Fibroblast of upper back skin (primary cell): ENCODE results near the gene TCERG1L.

ENCODE experiments used
- DNase-seq: peaks from one replicate; pipeline ENCODE4 v3.0.0-alpha.2; 2013

The TCERG1L gene

DNA sequence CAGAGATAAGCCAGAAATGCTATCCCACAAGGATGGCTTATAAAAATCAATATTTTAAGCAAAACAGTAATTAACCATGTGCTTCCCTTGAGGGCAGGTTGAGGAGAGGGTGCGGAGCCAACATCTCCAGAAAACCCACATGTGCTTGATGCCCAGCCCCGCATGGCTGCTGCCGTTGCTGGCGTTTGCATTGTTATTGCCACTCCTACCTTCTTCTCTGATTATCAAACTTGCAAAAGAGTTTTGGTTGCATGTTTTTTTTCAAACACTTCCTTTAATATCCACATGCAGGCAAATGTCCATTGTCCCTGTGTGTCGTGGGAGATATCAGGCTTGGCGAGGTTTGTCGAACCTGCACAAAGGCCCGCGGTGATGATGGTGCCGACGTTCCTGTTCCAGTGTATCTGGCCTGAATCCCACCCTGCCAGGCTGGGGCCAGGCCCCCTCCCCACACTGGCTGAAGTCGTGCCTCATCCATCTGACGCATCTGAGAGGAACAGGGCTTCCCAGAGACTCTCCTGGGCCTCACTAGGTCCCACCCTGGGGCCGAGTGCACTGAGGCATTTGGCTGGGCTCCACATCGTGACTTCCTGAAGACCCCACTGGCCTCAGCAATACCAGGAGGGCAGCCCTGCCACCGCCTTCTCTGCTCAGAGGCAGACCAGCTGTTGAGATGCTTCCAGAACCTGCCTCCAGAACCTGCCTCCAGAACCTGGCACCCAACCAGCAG is 40.9 kb downstream of the TCERG1L start:
- DNase-seq: no peak

DNA sequence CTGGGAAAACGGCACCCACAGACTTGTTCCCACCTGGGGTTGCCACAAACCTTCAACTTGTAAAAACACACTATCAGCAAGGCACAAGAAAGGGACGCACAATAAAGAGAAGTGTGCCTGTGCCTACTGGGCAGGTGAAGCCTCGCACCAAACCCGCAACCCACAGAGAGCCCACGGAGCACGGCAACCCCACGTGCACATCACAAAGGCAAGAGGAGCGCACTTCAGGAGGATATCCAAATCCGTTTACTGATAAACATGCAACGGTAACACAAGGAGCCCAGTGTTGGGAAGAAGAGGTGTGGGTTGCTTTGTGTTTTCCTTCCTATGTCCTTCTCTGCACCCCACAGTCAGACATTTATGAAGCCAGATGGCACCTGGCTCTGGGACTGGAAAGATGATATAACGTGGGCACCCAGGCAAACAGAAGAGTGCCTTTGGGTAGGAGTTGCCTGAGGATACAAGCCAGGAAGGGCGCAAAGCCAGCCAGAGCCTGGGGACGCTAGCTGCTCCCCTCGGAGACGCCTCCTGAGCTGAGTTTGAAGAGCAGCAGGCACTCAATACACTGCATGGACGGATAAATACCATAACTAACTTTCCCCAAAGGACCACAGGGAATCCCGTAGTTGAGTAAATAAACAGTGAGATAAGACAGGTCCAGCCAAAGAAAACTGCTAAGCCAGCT is 41.6 kb downstream of the TCERG1L start:
- no peak for DNase-seq

DNA sequence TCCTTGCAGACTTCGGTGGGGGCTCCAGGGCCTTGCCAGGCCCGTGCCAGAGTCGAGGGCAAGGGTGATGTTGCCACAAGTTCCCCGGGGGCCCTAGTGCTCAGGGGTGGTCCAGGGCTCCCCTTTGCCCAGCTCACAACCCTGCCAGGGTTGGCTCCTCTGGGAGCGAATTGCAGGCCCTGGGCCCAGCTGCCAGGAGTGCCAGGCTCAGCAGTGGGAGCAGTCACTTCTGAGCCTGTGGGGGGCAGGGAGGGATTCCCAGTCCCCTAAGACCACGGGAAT is 43.8 kb downstream of the TCERG1L start:
- no peak for DNase-seq

DNA sequence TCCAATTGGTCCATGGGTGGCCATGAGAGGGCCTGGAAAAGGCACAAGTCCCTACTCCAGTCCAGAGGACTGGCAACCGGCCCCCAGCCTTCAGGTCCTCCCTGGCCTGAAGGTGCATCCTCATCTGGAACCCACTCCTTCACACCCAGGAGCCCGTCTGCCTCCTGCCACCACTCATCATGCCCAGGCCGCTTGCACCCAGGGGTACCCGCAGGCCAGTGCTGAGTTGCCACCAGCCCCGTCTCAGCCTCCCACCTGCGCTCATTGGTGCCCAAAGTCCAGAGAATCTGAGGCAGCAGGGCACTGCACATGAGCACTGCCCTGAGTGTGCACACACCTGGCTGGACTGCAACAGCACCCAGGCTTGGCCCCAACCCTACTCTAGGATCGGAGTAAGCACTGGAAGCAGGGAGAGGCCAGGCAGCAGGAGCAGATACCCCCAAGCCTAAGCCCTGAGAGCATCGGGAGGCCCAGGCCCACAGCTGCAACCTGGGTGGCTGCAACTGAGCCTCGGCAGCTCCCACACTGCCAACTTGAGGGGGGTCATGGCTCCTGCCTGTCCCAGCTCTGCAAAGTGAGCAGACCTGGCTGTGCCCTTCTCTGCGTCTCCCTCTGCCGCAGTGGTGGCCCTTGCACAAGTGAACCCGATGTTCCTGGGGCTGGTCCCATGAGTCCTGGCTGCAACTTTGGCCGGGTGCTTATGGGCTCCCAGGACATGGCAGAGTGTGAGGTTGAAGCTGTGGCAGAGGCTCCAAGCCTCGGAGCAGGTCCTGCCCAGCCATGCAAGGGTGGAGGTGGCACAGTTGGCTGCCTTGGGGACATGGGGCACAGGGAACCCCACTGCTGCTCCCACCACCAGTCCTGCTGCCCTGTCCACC is 44.3 kb downstream of the TCERG1L start:
- DNase-seq: no peak

DNA sequence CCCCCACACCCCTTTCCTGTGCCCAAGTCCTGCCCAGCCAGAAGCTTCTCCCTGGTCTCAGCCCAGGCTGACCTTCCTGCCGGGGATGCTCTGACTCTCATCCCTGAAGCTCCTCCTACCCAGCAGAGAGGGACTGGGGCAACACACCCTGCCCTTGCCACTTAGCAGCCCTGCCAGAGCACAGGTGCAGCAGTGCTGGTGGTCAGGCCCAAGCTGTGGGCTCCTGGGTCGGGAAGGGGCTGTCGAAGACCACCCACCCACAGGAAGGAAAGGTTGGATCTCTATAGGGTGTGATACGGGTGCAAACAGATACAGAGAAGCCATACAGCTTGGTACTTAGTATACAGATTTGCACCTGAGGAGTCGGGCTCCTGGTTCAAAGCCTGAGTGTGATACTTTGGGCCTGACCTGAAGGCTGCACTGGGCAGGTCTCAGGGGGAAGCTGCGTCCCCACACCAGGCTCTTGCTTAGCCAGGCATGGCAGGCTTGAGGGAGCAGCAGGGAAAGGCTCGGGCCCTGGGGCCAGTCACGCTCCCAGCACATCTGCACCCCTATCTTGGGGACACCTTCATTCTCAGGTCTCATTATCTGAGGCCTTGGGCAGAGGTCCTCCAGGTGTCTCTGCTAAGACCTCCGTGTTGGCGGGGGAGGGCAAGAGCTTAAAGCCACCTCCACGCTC is 47.3 kb downstream of the TCERG1L start:
- DNase-seq: no peak

DNA sequence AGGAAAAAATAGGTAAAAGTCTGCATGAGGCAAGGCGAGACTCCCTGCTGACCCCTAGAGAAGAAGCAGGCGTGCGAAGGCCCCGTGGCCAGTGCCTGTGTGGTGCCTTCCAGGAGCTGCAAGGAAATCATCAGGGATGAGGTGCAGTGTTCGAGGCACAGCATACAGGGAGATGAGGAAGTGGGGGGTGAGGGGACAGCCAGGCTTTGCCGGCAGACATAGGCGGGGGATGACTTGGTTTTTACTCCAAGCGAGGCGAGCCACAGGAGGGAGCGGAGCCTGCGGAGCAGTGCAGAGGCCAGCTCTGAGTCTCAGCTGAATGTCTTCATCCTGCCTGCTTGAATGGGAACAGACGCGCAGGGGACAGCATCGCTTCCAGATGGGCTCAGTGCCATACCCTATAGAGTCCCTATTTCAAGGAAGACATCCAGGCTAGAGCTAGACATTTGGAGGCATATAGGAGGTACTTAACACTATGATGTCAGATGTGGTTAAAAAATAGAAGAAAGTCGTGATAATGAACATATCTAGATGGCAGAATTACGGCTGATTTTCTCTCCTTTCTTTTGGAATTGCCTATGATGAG is 49.5 kb downstream of the TCERG1L start:
- DNase-seq: no peak

DNA sequence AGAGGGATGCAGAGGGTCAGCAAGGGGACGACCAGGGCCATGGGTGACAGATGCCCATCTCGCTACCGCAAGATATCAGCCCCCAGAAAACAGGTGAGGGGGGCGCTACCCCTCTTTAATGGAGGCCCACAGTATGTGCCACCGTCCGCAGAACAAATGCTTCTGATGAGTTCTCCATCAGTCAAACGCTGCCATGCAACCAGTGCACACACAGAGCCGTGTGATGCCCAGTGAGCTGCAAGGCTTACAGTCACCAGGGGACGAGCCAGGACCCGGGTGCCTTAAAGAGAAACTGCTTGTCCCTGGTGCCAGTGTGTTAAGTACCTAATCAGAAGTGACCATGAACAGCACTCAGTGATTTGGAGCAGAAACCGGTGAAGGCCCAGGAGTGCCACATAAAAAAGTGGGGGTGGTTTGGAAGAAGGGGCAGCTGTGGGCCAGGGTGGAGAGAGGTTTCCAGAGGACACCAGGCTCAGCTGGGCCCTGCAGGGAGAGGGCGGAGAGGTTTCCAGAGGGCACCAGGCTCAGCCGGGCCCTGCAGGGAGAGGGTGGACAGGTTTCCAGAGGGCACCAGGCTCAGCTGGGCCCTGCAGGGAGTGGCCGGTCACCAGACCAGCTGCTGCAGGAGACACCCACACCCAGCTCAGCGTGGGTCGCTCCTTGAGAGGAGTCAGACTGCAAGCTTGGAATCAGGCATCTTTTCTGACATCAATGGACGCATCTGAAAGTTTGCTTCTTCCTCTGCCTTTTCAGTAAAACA is 50.9 kb downstream of the TCERG1L start:
- no peak for DNase-seq

DNA sequence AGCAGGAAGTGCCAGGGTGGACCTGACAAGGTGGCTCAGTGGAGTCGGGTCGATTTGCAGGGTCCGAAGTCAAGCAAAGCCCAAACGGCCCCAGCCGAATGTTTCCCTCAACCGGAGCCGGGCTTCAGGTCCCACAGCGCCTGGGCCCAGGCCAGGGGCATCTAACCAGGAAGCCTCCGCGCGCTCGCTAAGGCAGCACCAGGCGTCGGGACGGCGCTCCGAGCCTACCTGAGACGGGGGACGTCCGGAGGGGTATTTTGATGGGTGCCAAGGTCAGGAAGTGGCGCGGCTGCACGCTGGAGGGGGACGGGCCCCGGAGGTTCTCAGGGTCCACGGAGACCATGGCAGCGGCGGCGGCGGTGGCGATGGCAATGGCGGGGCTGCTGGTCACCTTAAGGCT is 51.5 kb downstream of the TCERG1L start:
- DNase-seq: no peak

DNA sequence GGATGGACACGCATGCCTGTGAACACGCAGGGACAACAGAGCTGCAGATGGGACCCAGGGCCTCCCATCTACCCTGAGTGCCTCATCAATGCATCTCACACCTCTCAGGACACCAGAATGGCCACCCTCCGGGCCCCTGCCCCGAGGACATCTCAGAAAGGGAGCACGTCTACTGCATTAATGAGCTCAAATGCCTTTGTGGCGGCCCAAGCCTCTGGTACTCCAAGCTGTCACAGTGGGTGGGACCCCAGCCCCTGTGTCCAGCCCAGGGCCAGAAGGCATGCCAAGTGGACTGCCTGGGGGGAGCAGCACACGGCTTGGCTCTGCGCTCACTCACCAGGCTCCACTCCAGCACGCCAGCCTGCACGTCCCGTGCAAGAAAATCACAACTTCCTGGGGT is 52.0 kb downstream of the TCERG1L start:
- no peak for DNase-seq

DNA sequence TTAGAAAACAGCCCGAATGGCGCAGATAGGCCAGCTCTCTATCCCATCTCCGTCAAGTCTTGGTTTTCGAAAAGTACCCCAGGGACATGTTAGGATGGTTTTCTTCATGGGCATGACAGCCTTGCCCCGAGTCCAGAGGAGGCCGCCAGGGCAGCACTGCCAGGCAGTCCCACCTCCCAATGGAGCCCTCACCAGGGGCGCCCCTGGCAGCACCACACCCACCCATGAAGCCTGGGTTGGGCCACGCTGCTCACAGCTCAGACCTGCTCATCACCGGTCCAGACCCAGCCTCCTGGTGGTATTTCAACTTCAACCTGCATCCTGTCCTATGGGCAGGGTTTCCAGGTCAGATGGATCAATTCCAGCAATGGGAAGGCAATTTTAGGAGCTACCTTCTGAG is 53.3 kb downstream of the TCERG1L start:
- no peak for DNase-seq

DNA sequence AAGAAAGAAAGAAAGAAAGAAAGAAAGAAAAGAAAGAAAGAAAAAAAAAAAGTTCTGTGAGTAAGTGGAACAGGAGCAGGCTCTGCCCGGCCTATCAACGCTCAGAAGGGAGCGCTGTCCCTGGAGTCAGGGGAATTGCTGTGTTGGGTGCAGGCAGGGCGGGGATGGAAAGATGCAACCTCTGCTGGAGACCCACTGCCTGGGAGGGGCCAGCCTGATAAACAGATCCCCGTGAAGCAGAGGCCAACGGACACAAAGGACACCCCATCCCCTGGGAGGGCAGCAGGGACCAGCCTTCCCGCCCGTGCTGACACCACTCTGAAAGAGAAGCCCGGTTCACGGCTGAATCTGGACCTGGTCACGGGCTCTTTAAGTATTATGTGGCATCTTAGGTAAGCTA is 54.5 kb downstream of the TCERG1L start:
- no peak for DNase-seq

DNA sequence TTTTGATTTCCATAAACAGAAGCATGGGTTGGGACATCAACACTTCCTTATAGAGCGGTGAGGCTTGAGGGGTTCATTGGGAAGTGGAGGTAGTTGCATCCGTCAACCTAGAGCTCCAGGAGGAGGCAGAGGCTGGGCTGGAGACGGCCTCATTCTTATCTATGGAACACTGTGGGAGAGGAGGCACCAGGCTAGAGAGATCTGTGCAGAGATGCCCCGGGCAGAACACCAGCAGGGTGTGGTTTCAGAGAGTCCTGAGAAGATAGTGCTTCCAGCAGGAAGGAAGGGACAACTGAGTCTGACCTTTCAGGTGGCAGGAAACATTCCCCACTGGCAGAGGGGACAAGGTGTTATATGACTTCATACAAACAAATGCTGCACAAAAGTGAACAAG is 56.7 kb downstream of the TCERG1L start:
- no peak for DNase-seq

DNA sequence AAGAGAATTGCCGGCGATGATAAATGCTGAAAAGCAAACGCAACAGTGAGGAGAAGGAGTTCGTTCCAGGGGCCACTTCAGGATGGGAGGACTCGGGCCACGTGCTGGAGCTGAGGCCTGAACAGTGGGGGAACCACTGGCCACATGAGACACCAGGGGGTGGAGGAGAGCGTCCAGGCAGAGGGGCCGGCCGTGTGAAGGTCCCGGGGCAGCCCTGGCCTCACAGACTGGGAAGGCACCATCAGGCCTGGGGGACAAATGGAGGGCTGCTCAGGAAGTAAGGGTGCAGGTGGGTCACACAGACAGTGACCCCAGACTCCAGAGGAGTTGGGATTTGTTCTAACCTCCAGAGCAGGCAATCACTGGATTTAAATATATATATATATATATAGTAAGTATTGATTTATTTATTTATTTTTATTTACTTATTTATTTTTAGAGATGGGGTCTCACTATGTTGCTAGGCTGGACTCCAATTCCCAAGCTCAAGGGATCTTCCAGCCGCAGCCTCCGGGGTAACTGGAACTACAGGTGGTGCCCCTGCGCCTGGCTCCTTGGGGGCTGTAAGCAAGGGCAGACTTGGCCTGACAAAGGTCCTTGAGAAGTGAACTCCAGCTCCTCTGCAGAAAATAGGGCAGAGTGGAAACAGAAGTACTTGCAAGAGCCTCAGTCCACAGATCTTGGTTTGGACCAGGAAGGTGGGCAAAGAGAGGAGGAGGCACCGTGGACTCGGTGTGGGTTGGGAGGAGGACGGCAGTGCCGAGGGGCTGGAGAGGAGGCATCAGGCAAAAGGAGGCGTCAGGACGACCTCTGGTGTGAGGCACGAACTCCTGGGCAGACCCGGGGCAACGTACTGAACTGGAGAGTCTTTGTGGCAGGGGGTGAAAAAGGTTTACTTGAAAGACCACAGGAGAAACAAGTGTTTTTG is 57.3 kb downstream of the TCERG1L start:
- DNase-seq: no peak

DNA sequence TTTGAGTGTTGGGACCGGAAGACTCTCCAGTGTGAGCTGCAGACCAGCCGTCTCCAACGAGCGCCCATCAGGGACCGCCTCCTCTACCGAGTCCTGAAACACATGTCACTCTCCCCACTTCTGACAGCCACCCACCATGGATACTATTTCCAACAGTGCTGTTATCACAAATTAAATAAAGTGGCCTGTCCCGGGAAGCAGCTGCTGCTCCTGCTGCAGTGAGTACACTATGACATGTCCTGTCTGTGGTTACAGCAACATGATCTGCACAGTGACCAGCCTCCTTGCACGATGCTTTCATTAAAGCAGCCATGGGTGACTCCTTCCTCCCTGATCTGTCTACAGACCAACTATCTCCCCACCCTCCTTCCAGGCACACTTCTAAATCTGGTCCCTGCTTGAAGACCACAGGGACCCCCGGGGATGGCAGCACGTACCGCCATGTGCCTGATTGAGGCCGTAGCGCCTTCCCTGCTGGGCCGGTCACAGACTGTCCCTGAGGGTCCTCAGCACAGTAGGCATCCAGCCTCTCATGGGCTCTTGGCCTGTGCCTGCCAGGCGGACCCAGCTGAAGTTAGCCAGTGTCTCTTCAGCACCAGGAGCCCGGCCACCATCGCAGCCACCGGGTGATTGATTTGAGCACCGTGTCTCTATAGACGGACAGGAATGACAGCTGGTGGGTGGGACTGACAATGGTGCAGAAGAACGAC is 58.8 kb downstream of the TCERG1L start:
- no peak for DNase-seq

DNA sequence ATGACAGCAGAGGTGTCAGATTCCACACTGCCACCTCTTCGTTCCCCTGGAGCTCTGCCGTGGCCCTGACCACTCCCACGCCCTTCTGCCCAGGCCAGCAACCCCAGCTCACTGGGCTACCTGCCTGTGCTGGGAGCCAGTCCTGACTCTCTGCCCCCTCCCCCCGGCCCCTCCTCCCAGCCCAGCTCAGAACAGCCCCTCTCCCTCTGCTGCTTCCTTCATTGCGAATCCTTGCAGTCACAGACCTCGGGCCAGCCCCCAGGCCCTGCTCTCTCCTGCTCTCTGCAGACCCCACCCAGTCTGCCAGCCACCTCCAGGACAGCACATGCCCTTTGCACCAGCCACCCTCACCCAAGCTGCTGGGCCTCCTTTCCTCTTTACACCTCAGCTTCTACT is 60.4 kb downstream of the TCERG1L start:
- DNase-seq: no peak

DNA sequence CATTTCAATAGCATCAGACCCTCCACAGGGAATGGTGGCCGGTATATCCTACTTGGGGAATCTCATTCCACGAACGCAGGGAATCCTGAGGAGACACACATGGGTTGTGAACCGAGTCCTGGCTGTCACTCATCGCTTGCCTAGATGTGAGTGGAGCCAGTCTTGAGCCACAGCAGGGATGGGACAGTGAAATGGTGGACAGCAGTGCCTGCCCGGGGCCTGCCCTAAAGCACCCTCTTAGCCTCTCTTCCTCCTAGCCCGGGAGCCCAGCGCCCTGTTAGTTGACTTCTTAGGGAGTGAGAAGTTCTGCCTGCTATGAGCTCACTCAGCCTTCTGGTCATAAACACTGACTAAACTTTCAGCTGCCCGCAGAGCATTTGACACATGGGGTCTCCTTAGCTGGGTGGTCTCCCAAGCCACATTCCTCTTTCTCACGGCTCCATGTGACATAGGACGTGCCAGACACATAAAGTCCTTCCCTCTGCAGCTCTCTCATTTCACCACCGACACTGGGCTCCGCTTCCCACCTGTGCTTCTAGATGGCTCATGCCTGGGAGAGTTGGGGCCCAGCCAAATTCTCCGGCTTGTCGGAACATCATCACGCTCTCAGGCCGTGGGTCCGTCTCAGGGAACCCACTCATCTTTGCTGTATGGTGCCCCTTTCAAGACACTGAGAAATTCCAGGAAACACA is 60.9 kb downstream of the TCERG1L start:
- DNase-seq: no peak

DNA sequence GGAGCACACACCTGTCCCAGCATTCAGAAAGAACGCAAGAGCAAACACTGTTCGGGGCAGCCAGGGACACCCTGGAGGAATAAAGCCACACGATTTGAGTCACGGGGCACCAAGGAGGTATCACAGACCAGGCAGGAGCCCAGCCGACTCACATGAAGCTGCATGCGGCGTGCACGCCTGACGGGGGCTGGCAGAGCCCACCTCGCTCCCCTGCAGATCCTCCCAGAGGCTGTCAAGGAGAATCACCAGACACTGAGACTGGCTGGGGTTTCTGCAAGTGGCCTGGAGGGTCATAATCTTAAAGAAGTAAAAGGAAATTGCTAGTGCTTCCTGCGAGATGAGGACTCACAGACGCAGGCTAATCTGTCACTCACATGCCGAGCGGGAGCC is 61.6 kb downstream of the TCERG1L start:
- no peak for DNase-seq

DNA sequence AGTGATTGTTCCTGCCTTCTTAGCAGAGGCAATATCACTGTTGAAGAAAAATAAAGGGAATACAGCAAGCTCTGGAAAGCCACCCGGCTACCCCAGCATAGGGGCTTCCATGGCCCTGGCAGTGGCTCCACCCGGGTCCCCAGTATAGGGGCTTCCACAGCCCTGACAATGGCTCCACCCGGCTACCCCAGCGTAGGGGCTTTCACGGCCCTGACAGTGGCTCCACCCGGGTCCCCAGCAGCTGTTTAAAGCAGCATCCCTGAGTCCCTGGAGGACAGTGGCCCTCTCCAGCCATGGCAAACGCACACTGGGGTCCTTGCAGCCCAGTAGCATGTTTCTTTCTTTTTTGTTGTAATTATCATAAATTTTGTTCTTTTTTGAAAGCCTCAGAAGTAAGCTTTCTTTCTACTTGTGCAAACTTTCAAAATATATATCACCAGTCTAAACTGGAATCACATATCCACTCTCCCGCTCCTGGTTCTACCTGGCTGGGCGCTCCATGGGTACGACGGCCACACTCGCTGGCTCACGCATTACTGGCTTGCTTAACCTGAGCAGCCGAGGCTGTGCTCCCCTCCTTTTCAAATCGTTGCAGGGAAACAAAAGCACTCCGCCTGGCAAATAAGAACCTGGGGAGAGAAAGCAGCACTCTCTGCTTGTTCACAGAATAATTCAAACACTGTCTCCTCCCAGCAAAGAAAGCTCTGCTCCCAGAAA is 62.1 kb downstream of the TCERG1L start:
- no peak for DNase-seq
